ENCODE data around the gene HCN2. TPM values are rescaled to one million over a fixed set of nuclear protein-coding genes. Genes with fewer than 3 reads are reported as not detected.
A peak's percentile ranks its signal among the peaks of the same experiment; 100 is the strongest.

HCN2 gene
- total RNA-seq (1 to 10 TPM in 1 of 7 donors, under 1 TPM in 4, not detected in 2; 0.19 to 1.1 (median 0.54) TPM), polyA plus RNA-seq (under 1 TPM; 0.09 to 0.19 (median 0.11) TPM)
- long read RNA-seq, donor 1, result 0 reads
- long read RNA-seq, donor 2, result 0 reads

DNA sequence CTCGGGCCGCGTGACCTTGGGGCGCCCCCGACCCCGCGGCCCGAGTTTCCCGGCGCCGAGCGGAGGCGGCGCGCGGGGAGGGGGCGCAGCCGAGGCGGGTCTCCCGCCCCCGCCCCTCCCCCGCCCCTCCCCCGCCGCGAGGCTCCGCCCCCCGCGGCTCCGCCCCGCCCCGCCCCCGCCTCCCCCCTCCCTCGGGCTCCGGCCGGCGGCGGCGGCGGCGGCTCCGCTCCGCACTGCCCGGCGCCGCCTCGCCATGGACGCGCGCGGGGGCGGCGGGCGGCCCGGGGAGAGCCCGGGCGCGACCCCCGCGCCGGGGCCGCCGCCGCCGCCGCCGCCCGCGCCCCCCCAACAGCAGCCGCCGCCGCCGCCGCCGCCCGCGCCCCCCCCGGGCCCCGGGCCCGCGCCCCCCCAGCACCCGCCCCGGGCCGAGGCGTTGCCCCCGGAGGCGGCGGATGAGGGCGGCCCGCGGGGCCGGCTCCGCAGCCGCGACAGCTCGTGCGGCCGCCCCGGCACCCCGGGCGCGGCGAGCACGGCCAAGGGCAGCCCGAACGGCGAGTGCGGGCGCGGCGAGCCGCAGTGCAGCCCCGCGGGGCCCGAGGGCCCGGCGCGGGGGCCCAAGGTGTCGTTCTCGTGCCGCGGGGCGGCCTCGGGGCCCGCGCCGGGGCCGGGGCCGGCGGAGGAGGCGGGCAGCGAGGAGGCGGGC, at the start of gene HCN2:
Gene HCN2, plus strand, starts transcription at position 189 of the 703 bp plus-strand sequence. Its CDS starts 65 bp downstream, at position 254.
- H3K9me3 ChIP-seq, result no peaks in the 10 kb centered on the region
- peaks cover 8 to 95% (median 56%) of the 10 kb centered on the region in 7 donors for H3K27me3 ChIP-seq (replicated peaks in 1 of 7)
- H3K4me3 ChIP-seq, result peak within 1 kb of the TSS in 3 of 8 donors; percentile 18 to 62 (median 26)
- DNase-seq, result no peak
- no peaks in the 10 kb centered on the region for H3K36me3 ChIP-seq
- 0 to 3% (median 1%) methylated on average over 3 to 110 of the region's 132 CpGs for WGBS, 5 donors
- intact Hi-C loops (cut with DNase I; ENCODE audit: low total_unique reads), result loop anchor here (10.0 kb wide), 1 partner anchor 145 kb away; no protein-coding TSS in a partner anchor
- peaks cover 10 to 36% (median 29%) of the 10 kb centered on the region in 6 donors for H3K4me1 ChIP-seq
- H3K27ac ChIP-seq, result no peak within 1 kb of the TSS
- TF ChIP-seq POLR2AphosphoS5 (IDR thresholded peaks at IDR 0.05) (no peak), POLR2A (IDR thresholded peaks at IDR 0.05) (no peak), CTCF (IDR thresholded peaks at IDR 0.05 in 8 of 11, conservative IDR thresholded peaks at IDR 0.05 in 3 of 11) (no peak)

DNA sequence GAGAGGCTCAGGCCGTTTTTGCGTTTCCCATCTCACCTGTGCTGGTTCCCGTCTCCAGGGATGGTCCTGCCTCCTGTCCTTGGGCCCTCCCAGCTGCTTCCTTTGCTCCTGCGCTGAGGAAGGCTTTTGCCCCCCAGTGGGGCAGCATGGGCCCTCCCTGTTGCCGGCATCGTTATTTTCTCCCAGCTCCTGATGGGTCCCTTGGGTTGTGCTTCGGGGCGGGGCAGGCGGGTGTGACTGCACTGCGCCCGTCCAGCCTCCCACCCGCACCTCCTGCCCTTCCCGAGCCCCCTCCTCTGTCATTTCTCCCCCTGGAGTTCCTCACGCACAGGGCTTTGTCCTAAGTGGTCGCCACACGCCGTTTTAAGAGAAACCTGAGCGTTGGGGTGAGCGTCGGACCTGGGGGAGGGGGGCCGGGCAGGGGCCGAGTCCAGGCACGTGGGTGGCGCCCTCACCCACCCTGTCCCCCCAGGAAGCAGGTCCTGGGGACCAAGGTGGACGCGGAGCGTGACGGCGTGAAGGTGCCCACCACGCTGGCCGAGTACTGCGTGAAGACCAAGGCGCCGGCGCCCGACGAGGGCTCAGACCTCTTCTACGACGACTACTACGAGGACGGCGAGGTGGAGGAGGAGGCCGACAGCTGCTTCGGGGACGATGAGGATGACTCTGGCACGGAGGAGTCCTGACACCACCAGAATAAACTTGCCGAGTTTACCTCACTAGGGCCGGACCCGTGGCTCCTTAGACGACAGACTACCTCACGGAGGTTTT, 48.6 kb upstream of the HCN2 start:
- Histone ChIP-seq H3K27ac (no peak overlapping the region), H3K4me3 (no peak overlapping the region), H3K27me3 (replicated peaks in 1 of 7) (peaks cover 0 to 6% (median 0%) of the 10 kb centered on the region in 7 donors), H3K36me3 (peaks cover 0 to 67% (median 50%) of the 10 kb centered on the region in 6 donors), H3K9me3 (no peaks in the 10 kb centered on the region), H3K4me1 (peaks cover 0 to 42% (median 18%) of the 10 kb centered on the region in 6 donors)
- TF ChIP-seq POLR2A (IDR thresholded peaks at IDR 0.05), result no peak
- TF ChIP-seq POLR2AphosphoS5 (IDR thresholded peaks at IDR 0.05), result peak in 1 of 3 donors; percentile 23
- 89 to 94% (median 93%) methylated on average over 51 of the region's 51 CpGs for WGBS, 5 donors
- intact Hi-C loops (cut with DNase I; ENCODE audit: low total_unique reads), result no loop called here
- no peak for DNase-seq

- DNase-seq, result no peak
- intact Hi-C loops (cut with DNase I; ENCODE audit: low total_unique reads), result no loop called here
- no peak for TF ChIP-seq CTCF (IDR thresholded peaks at IDR 0.05 in 8 of 11, conservative IDR thresholded peaks at IDR 0.05 in 3 of 11)
- TF ChIP-seq POLR2AphosphoS5 (IDR thresholded peaks at IDR 0.05), result no peak
- no peak for TF ChIP-seq POLR2A (IDR thresholded peaks at IDR 0.05)
Observed at GRCh38 chr19:541699-542098, 48.0 kb upstream of the HCN2 start.

DNA sequence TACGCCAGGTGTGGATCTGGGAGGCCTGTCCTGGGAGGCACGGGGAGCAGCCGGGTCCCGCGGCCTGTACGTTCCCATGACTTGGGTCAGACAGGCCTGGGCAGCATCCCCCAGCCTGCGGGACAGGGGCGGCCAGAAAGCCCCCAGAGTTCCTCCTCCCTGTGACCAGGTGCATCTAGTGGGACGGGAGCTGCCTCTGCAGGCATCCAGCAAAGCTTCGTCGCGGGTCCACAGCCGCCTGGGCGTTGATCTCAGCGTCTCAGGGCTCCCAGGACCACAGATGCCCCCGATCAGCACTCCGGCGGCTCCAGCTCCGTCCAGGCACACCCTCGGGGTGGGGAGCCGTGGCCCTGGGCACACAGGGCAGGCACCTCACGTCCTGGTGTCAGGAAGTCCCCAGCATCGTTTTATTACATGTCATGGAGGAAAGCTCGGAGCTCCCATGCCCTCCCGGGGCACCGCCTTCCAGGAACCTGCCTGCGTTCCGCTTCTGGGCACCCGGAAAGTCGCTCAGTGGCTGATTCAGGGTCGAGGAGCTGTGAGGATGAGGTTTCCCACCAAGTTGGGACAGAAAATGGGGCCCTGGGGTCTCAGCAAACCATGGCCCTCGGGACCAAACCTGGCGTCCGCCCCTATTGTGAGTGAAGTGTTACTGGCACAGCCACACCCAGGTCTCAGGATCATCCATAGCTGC, 47.4 kb upstream of the HCN2 start:
- TF ChIP-seq CTCF (IDR thresholded peaks at IDR 0.05 in 8 of 11, conservative IDR thresholded peaks at IDR 0.05 in 3 of 11) (no peak), POLR2AphosphoS5 (IDR thresholded peaks at IDR 0.05) (peak in 2 of 3 donors; percentile 27 to 44)
- 87 to 94% (median 88%) methylated on average over 16 to 34 of the region's 34 CpGs for WGBS, 5 donors
- Histone ChIP-seq H3K27ac (no peak overlapping the region), H3K36me3 (peaks cover 0 to 55% (median 39%) of the 10 kb centered on the region in 6 donors), H3K27me3 (replicated peaks in 1 of 7) (peaks cover 0 to 14% (median 0%) of the 10 kb centered on the region in 7 donors), H3K9me3 (no peaks in the 10 kb centered on the region), H3K4me1 (peaks cover 0 to 32% (median 11%) of the 10 kb centered on the region in 6 donors), H3K4me3 (no peak overlapping the region)
- no peak for DNase-seq
- intact Hi-C loops (cut with DNase I; ENCODE audit: low total_unique reads), result no loop called here

More at GRCh38 chr19:541699-542098, 48.0 kb upstream of the HCN2 start:
- H3K9me3 ChIP-seq, result no peaks in the 10 kb centered on the region
- peaks cover 0 to 8% (median 0%) of the 10 kb centered on the region in 7 donors for H3K27me3 ChIP-seq (replicated peaks in 1 of 7)
- H3K4me1 ChIP-seq, result peaks cover 0 to 36% (median 15%) of the 10 kb centered on the region in 6 donors
- H3K4me3 ChIP-seq, result no peak overlapping the region
- peaks cover 0 to 61% (median 44%) of the 10 kb centered on the region in 6 donors for H3K36me3 ChIP-seq
- 88 to 95% (median 92%) methylated on average over 15 to 26 of the region's 26 CpGs for WGBS, 5 donors
- H3K27ac ChIP-seq, result no peak overlapping the region
